GF-D8 (cell line): Measurements from ENCODE around the gene CEP164.

Experiments used
- DNase-seq: peaks from one replicate; lab custom pipeline; 2025; lab: John Stamatoyannopoulos, UW

The CEP164 gene

DNA sequence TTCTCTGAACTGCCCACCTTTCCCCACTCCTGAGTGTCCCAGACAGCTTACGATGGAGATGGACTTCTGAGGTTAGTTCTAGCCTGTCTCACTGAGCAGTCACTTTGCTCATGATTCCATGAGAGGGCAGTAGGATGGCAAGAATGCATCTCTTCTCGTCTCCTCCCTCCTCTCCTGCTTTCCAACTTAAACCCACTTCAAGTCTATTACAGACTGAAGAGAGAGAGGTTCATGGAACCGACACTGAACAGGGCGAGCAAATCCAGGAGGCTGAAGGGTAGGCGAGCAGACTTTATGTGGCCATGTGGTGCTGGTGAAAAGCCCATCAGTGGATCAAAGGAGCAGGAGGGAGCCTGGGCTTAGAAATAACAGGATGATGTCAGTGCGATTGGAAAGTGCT lies 38.6 kb downstream of the CEP164 start:
- DNase-seq, result no peak

- DNase-seq, result no peak
These were observed 39.2 kb downstream of the CEP164 start for GRCh38 chr11:117366875-117367274.

DNA sequence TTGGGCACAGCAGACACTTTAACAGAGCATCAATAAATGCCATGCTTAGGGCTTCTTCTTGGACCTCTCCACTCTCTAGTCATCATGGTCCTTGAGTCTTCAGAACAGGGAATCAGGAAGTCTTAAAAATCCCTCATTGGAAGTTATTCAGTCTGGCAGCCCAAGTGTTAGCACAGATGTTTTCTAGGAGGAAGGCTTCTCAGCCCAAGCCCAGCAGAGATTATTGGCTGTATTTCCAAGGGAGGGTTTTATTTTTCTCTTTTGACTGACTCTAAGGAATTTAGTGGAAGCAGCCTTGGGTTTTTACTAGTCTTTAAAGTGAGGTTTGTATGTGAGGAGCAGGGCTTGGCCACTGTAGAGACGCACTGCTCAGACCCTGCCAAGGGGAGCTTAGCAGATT lies 41.9 kb downstream of the CEP164 start:
- DNase-seq, result no peak

DNA sequence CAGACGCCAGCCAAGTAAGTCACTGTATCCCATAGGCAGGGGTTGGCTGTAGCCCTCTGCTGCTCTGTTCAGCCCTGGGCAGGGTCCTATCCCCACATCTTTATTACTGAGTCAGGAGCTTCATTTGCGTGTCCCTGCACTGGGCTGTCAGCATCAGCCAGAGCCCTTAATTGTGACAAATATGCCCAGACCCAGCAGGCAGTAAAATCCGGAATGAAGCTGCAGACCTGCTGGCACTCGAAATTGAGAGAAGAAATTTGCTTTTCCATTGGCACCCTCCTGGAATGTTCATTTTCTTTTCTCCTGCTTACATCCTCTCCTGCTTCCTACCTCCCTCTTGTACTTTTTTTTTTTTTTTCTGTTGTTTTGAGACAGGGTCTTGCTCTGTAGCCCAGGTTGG lies 43.8 kb downstream of the CEP164 start:
- no peak for DNase-seq

GRCh38 chr11:117374316-117375055 lies 46.8 kb downstream of the CEP164 start:
- DNase-seq, result no peak

- no peak for DNase-seq
These were observed 48.3 kb downstream of the CEP164 start for GRCh38 chr11:117375960-117376359.

DNA sequence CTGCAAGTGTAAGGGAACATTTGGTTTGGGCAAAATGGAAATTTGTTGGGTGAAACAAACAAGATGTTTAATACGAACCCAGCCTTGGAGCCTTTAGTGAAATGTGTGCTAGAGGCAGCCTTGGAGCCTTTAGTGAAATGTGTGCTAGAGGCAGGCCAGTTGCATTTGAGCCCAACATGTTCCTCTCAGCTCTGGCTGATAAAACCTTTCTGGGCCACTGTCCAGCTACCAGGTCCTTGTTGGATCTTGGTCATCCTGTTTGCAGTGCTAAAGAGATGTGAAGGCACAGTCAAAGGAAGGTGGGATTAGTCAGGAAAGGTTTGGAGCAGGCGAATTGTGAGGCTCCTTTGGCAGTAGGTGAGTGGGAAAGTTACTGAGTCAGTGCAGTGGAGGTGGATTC lies 48.9 kb downstream of the CEP164 start:
- DNase-seq, result no peak

GRCh38 chr11:117378976-117379865 lies 51.6 kb downstream of the CEP164 start:
- no peak for DNase-seq

GRCh38 chr11:117380676-117381075 lies 53.0 kb downstream of the CEP164 start:
- DNase-seq, result no peak

DNA sequence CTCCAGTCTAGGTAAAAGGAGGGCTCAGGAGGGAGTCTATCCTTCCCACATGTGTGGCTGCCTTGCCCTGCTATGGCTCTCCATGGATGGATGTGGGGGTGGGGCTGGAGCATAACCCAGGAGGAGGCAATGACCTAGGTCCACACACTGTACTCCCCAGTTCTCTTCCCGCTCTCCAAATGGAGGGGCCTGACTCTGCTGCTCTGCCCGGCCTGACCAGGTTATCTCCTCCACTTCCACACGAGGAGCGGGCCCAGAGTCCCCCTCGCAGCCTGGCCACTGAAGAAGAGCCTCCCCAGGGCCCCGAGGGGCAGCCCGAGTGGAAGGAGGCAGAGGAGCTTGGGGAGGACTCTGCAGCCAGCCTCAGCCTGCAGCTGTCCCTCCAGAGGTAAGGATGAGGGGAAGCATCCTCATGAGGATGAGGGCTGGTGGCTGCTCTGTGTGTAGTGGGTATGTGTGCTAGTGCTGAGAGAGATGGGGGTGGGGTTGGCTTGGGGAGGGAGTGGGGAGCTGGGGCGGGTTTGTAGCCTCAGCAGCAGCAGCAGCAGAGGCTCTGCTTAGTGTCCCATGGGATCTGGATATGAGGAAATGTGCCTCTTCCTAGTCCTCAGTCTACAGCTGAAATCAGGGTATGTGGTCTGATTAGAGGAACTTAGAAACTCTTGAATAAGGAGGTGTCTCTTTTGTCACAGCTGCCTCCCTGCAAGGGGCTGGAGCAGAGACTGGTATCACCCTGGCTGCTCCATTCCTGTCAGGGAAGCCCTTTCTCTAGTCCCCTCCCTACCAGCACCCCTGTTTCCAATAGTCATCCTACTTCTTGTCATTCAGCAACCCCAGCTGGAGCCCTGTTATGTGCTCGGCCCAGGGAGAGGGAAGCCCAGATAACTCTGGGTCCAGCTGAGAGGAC lies 54.1 kb downstream of the CEP164 start:
- DNase-seq, result peak; percentile 42

DNA sequence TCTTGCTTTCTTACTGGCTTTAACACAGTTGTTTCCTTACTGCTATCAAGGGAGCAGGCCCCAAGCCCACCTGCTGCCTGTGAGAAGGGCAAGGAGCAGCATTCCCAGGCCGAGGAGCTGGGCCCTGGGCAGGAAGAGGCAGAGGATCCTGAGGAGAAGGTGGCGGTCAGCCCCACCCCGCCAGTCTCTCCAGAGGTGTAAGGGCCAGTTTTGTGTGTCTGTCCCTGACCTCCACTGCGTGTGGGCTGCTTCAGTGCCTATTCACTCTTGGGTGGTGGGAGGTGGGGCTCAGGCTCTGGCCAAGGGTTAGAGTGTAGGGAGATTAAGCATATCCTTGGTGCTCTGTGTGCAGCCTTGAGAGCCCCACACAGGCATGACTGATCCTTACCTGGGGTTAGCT lies 55.1 kb downstream of the CEP164 start:
- DNase-seq, result no peak

- DNase-seq, result no peak
These were observed 56.4 kb downstream of the CEP164 start for GRCh38 chr11:117384045-117384444.

DNA sequence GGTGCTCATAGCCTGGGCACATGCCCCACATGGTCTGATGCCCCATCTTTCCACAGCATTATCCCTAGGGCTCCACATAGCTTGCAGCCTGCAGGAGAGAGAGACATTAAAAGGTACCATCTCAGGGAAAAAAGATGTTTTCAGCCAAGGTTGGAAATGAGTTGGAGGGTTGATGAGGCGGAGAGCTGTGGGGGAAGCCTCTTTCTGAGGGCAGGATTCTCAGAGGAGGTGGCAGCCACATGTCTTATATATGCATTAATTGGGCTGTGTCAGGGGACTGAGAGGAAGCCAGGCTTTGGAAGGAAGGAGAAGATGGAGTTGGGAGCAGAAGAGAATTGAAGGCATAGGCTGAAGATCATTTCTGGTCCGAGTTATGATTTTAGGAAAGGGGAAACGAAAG lies 57.8 kb downstream of the CEP164 start:
- DNase-seq, result no peak

DNA sequence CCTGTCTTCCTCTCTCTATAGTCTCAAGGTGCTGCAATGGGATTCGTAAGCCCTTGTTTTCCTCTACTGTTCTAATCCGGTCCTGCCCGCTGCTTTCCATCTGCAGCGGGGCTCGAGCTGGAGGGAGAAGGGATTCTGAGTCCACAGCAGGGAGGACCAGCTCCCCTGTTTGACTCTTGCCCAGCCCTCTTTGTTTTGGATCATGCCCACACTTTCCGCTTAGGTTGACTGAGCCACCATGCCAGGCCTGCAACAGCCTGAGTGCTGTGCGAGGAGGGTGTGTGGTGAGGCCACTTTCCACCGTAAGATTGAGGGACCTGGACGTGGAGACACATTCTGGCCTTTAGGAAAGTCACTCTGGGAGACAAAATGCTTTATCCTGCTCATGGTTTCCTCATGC lies 58.3 kb downstream of the CEP164 start:
- no peak for DNase-seq

GRCh38 chr11:117387992-117388755 lies 60.5 kb downstream of the CEP164 start:
- no peak for DNase-seq

GRCh38 chr11:117390743-117391142 lies 63.1 kb downstream of the CEP164 start:
- no peak for DNase-seq

- no peak for DNase-seq
These were observed 63.5 kb downstream of the CEP164 start for GRCh38 chr11:117391181-117391580.

DNA sequence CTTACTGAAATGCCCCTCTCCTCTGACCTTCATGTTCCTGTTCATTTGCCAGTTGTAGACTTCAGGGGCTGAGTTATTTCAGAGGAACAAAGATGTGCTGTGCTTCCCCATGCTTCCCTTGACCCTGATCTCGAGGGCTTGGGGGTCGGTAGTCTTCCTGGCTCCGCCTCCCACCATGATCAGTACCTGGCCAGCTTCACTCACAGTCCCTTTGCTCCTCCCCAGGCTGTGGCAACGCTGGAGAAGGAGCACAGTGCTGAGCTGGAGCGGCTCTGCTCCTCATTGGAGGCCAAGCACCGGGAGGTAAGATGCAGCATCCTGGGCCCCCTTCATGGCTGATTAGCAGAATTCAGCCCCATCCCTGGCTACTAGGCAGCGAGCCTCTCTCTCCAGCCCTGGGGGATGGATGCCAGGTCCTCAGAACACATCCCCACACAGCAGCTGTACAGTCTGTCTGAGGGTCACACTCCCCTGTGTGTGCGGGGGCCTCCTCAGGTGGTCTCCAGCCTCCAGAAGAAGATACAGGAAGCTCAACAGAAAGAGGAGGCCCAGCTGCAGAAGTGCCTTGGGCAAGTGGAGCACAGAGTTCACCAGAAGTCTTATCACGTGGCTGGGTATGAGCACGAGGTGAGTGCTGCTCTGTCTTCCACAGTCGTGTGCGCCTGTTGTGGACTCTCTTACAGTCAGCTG lies 64.5 kb downstream of the CEP164 start:
- no peak for DNase-seq

GRCh38 chr11:117392979-117393378 lies 65.3 kb downstream of the CEP164 start:
- no peak for DNase-seq

- no peak for DNase-seq
These were observed 66.7 kb downstream of the CEP164 start for GRCh38 chr11:117394221-117394925.
